GM21515 (cell line): ENCODE measurements around the gene KLF3.
A peak's percentile ranks its signal among the peaks of the same experiment; 100 is the strongest.

ENCODE experiments used
- ATAC-seq: cut with Tn5 transposase; IDR thresholded peaks from one replicate; pipeline ENCODE4 v1.9.1; 2021; ENCODE audit not compliant: unreplicated experiment

KLF3 gene

GRCh38 chr4:38673130-38673978 lies 9.4 kb downstream of the KLF3 start:
- no peak for ATAC-seq

DNA sequence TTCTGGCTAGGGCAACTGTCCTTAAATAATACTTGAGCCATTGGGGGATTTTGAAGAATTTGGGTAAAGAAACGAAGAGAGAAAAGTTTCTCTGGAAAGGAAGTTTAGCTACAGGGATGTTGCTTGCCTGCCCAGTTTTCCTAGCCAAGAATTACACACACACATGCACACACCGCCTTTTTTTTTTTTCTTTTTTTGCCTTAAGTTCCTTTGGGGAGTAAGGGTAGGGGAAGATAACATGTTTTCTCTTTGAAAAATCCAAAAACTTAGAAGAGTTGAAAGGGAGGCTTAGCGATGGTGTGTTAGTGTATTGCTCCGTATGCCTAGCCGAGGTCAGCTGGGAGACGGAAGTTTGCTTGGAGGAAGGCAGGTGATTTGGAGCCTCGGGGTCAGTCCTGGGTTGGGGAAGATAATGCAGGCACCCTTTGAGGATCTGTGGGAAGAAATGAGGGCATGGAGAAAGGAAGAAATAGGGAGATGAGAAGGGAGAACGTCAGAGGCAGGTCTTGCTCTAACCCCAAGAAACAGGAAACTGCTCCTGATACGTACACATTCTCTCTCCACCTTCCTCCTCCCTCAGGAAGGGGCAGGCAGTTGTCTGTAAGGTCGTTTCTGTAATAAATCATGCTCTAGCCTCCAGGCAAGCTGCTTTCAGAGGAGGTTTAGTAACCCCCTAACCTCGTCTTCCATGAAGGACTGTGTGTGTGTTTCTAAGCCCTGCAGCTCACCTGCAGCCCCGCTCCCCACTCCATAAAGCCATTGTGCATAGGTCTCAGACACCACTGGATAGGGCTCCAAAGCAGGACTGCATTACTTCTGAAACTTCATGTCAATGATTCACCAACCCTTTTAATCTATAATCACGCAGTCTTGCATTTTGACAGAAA lies 10.5 kb downstream of the KLF3 start:
- ATAC-seq = no peak

- peak; percentile 63 for ATAC-seq
Measured at GRCh38 chr4:38675146-38676121, 11.4 kb downstream of the KLF3 start.

- no peak for ATAC-seq
Measured at GRCh38 chr4:38676986-38677385, 13.0 kb downstream of the KLF3 start.

DNA sequence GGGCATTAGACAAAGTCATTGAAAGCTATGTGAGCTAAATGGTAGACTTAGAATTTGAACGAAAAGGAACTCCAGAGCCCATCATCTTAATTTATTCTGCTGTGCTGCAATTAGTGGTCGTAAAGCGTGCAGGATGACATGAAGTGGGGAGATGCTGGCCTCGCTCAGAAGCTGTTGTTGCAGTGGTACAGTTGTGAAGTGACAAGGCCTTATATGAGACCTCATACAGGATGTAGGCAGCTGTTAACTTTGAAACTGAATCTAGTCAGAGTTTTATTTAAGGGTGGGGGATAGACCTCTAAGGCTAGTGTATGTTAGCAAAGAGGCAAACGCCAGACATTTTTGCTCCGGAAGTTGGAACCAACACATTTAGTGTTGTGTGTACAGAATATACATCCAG lies 13.4 kb downstream of the KLF3 start:
- no peak for ATAC-seq

- ATAC-seq = no peak
Measured at GRCh38 chr4:38678078-38678477, 14.1 kb downstream of the KLF3 start.

- no peak for ATAC-seq
Measured at GRCh38 chr4:38679921-38680320, 15.9 kb downstream of the KLF3 start.

- ATAC-seq = no peak
Measured at GRCh38 chr4:38681281-38681991, 17.4 kb downstream of the KLF3 start.

GRCh38 chr4:38682336-38682735 lies 18.3 kb downstream of the KLF3 start:
- ATAC-seq = no peak

- no peak for ATAC-seq
Measured at GRCh38 chr4:38683276-38683675, 19.3 kb downstream of the KLF3 start.

DNA sequence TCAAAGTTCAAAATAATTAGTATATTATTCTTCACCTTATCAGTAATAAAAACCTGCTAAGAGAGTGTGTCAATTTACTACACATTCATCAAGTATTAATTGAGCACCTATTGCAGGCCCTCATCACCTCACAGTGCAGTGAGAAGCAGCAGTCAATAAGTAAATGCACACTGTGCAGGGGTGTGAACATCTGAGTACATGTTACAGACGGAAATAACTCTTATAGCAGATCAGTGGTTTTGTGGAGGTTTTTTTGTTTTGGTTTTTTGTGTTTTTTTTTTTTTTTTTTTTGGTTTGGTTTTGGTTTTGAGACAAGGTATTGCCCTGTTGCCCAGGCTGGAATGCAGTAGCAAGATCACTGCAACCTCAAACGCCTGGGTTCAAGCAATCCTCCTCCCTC lies 20.3 kb downstream of the KLF3 start:
- ATAC-seq = no peak

DNA sequence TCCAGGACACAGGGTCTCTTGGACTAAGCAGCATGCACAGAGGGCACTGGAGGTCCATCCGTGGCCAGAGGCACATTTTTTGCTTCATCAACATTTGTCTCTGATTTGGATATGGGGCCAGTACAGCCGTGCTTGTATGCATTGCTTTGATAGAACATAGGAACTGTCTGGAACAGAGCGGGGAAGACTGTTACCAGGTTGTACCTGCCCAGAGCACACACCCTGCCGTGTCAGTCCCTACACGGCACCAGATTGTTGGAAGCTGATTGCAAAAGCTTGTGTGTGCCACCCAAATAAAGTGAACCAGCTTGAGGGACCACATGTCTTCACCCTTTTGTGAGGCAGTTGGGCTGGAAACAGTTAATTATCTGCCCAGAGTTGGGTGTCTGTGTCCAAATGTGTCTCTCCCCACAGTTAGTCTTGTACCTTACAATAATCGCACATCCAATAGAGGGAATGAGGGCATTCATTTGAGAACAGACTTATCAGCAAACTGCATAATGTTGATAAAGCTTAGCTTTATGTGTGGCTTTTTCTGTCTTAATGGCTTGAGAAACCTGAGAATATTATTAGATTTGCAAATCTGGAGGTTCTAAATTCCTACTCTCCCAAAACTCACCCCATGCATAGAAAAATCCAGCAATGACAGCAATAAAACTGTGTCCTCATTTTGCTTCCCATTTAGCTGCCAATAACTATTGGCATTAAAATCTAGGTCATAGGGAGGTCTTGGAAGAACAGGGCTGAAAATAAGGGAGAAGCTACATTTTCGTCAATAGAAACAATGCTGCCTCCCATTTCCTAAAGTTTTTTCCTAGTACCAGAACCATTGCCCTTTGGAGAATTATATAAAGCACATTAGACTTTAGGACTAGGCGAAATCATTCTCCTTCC lies 21.2 kb downstream of the KLF3 start:
- no peak for ATAC-seq

- no peak for ATAC-seq
Measured at GRCh38 chr4:38686682-38687081, 22.7 kb downstream of the KLF3 start.

- ATAC-seq = no peak
Measured at GRCh38 chr4:38687571-38688011, 23.6 kb downstream of the KLF3 start.

DNA sequence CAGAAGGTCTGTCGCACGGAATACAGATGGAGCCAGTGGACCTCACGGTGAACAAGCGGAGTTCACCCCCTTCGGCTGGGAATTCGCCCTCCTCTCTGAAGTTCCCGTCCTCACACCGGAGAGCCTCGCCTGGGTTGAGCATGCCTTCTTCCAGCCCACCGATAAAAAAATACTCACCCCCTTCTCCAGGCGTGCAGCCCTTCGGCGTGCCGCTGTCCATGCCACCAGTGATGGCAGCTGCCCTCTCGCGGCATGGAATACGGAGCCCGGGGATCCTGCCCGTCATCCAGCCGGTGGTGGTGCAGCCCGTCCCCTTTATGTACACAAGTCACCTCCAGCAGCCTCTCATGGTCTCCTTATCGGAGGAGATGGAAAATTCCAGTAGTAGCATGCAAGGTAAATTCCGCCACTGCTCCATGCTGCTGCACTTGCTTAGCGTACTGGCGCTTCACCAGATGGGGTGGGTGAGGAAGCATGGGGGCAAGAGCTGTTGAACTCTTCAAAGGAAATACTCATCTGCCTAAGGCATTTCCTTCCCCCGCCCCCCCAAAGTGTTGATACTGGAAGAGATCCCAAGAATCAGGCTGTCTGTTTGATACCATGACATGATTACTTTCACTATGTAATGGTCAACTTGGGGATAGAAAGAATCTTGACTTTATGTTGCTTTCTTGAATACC lies 24.8 kb downstream of the KLF3 start:
- ATAC-seq = no peak

DNA sequence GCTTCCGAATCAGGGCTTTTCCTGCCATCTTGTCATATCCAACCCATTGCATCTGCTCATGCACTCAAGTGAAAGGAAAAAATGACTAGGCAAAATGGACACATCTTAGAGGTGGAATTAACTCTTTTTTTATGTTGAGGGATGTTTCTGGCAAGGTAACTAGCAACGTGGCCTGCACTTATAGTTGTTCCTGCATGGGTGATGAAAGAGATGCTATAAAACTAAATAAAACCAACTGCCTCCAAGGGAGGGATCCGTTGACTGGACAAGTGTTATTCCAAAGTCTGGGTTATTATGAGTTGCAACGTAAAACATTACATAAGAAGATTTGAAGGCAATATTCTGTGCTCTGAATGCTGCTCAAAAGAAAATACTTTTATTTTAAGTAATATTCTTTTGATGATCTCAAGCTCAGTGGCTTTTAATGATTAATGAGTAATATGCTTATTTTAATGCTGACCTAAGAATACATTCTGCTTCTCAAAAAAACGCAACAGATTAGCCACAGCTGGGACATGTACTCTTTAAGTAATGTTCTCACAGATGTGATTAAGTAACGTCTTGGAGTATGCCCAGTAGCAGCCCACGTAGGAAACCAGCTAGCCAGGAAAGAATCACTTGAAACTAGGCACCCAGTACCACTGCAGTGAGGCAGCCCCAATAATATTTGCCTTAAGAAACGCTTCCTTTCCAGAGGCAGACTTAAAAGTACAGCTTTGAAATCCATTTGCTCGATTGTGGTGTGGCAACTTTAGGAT lies 27.4 kb downstream of the KLF3 start:
- no peak for ATAC-seq

- no peak for ATAC-seq
Measured at GRCh38 chr4:38692421-38692820, 28.4 kb downstream of the KLF3 start.

DNA sequence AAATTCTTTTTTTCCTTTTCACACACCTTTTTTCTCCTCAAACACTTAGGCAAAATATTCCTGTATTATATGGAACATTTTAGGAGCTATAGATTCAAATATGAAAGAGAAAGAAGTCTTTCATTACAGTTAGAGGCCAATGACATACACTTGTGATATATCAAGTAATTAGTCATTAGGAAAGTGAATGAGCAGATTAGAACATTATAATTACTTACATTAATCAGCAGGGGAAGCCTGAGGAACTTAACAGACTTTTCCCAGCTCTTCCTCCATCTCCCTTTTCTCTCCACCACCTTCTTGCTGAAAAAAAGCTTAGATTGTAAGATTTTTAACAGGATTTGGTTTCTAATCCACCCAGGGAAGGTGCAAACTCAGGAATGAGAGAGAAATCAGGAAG lies 29.6 kb downstream of the KLF3 start:
- ATAC-seq = no peak
